ENCODE results near the gene SLC7A10. TPM values are rescaled to one million over a fixed set of nuclear protein-coding genes. Genes with fewer than 3 reads are reported as not detected.

Gene SLC7A10
- total RNA-seq, 1 donor from 2014 or later = 1.4 TPM

- peaks cover 10% of the 10 kb centered on the region for H3K9me3 Mint-ChIP-seq
- peaks cover 3% of the 10 kb centered on the region for H3K36me3 Mint-ChIP-seq (ENCODE audit: low read depth)
- no peak overlapping the region for H3K4me3 Mint-ChIP-seq
- DNase-seq (ENCODE audit: low read depth, low spot score) = no peak
- no peak overlapping the region for H3K27ac Mint-ChIP-seq (ENCODE audit: unreplicated experiment)
- H3K4me1 Mint-ChIP-seq = no peaks in the 10 kb centered on the region
- no peak for TF ChIP-seq CTCF (conservative IDR thresholded peaks at IDR 0.05)
- H3K27me3 Mint-ChIP-seq (ENCODE audit: low read depth) = peaks cover 40% of the 10 kb centered on the region
Measured at GRCh38 chr19:33232656-33233055, 7.0 kb upstream of the SLC7A10 start.

- DNase-seq (ENCODE audit: low read depth, low spot score) = no peak
- H3K9me3 Mint-ChIP-seq = peaks cover 13% of the 10 kb centered on the region
- H3K27ac Mint-ChIP-seq (ENCODE audit: unreplicated experiment) = no peak overlapping the region
- H3K4me3 Mint-ChIP-seq = no peak overlapping the region
- H3K4me1 Mint-ChIP-seq = no peaks in the 10 kb centered on the region
- peaks cover 5% of the 10 kb centered on the region for H3K36me3 Mint-ChIP-seq (ENCODE audit: low read depth)
- no peak for TF ChIP-seq CTCF (conservative IDR thresholded peaks at IDR 0.05)
- peaks cover 49% of the 10 kb centered on the region for H3K27me3 Mint-ChIP-seq (ENCODE audit: low read depth)
Measured at GRCh38 chr19:33231511-33231910, 5.9 kb upstream of the SLC7A10 start.

GRCh38 chr19:33229962-33230361 is 4.3 kb upstream of the SLC7A10 start:
- Mint-ChIP-seq H3K9me3 (peaks cover 13% of the 10 kb centered on the region), H3K4me3 (no peak overlapping the region), H3K4me1 (peaks cover 7% of the 10 kb centered on the region), H3K36me3 (ENCODE audit: low read depth) (peaks cover 5% of the 10 kb centered on the region), H3K27ac (ENCODE audit: unreplicated experiment) (no peak overlapping the region), H3K27me3 (ENCODE audit: low read depth) (peaks cover 54% of the 10 kb centered on the region)
- DNase-seq (ENCODE audit: low read depth, low spot score) = no peak
- TF ChIP-seq CTCF (conservative IDR thresholded peaks at IDR 0.05) = no peak

GRCh38 chr19:33227870-33228599 is 2.4 kb upstream of the SLC7A10 start:
- Mint-ChIP-seq H3K4me3 (no peak overlapping the region), H3K27me3 (ENCODE audit: low read depth) (peaks cover 71% of the 10 kb centered on the region), H3K27ac (ENCODE audit: unreplicated experiment) (no peak overlapping the region), H3K36me3 (ENCODE audit: low read depth) (peaks cover 5% of the 10 kb centered on the region), H3K4me1 (peaks cover 9% of the 10 kb centered on the region), H3K9me3 (peaks cover 13% of the 10 kb centered on the region)
- TF ChIP-seq CTCF (conservative IDR thresholded peaks at IDR 0.05) = no peak
- no peak for DNase-seq (ENCODE audit: low read depth, low spot score)

- peaks cover 5% of the 10 kb centered on the region for H3K36me3 Mint-ChIP-seq (ENCODE audit: low read depth)
- no peak for TF ChIP-seq CTCF (conservative IDR thresholded peaks at IDR 0.05)
- DNase-seq (ENCODE audit: low read depth, low spot score) = no peak
- peaks cover 9% of the 10 kb centered on the region for H3K4me1 Mint-ChIP-seq
- H3K4me3 Mint-ChIP-seq = peak overlapping the region; percentile 64
- H3K27ac Mint-ChIP-seq (ENCODE audit: unreplicated experiment) = no peak overlapping the region
- H3K27me3 Mint-ChIP-seq (ENCODE audit: low read depth) = peaks cover 77% of the 10 kb centered on the region
- H3K9me3 Mint-ChIP-seq = peaks cover 13% of the 10 kb centered on the region
Measured at GRCh38 chr19:33227242-33227650, 1.6 kb upstream of the SLC7A10 start.

Data from neural crest cell (in vitro differentiated cells).